ENCODE data around the gene NMNAT3. TPM values are rescaled to one million over a fixed set of nuclear protein-coding genes. Genes with fewer than 3 reads are reported as not detected.

Gene NMNAT3
- total RNA-seq, 2 experiments from 2014 or later = 0.15 TPM; not detected in 1

- H3K79me2 ChIP-seq (ENCODE audit: insufficient read depth, low read depth, low read length) = no peaks in the 10 kb centered on the region
- intact Hi-C loops (cut with micrococcal nuclease; ENCODE audit: unreplicated experiment) = no loop called here
- no peak overlapping the region for H3K27ac ChIP-seq (ENCODE audit: low read depth, low read length, poor library complexity, severe bottlenecking)
- no peak overlapping the region for H2AFZ ChIP-seq (ENCODE audit: low read length)
- H3K4me1 ChIP-seq (ENCODE audit: insufficient read depth, low read length, poor library complexity, severe bottlenecking) = peaks cover 4% of the 10 kb centered on the region
- TF ChIP-seq EZH2phosphoT487 (IDR thresholded peaks at IDR 0.05; ENCODE audit: borderline replicate concordance, low read depth, low read length) = no peak
- TF ChIP-seq CTCF (conservative IDR thresholded peaks at IDR 0.05; ENCODE audit: low read length) = no peak
- ChIA-PET POLR2A (no interaction called here), CTCF (ENCODE audit: unreplicated experiment) (no interaction called here)
- no peak for DNase-seq (ENCODE audit: low spot score)
- H3K9me2 ChIP-seq (ENCODE audit: insufficient read depth, low read length) = no peaks in the 10 kb centered on the region
- no peak overlapping the region for H3K4me3 ChIP-seq (ENCODE audit: low read depth, low read length, poor library complexity, severe bottlenecking)
- no peak overlapping the region for H3K4me2 ChIP-seq (ENCODE audit: low read length)
- BruUV-seq (replicated peaks) = no TSS peak
- H3K36me3 ChIP-seq (ENCODE audit: insufficient read depth, low read length) = no peaks in the 10 kb centered on the region
- no peaks in the 10 kb centered on the region for H4K20me1 ChIP-seq (ENCODE audit: insufficient read depth, low read length)
- no peaks in the 10 kb centered on the region for H3K9me3 ChIP-seq (ENCODE audit: low read length)
Measured at GRCh38 chr3:139523166-139523565, 154.6 kb downstream of the NMNAT3 start.

- Histone ChIP-seq H3K4me3 (ENCODE audit: low read depth, low read length, poor library complexity, severe bottlenecking) (no peak overlapping the region), H3K9me3 (ENCODE audit: low read length) (no peaks in the 10 kb centered on the region), H2AFZ (ENCODE audit: low read length) (no peak overlapping the region), H3K4me1 (ENCODE audit: insufficient read depth, low read length, poor library complexity, severe bottlenecking) (peaks cover 4% of the 10 kb centered on the region), H4K20me1 (ENCODE audit: insufficient read depth, low read length) (no peaks in the 10 kb centered on the region), H3K79me2 (ENCODE audit: insufficient read depth, low read depth, low read length) (no peaks in the 10 kb centered on the region), H3K27ac (ENCODE audit: low read depth, low read length, poor library complexity, severe bottlenecking) (no peak overlapping the region), H3K4me2 (ENCODE audit: low read length) (no peak overlapping the region), H3K36me3 (ENCODE audit: insufficient read depth, low read length) (no peaks in the 10 kb centered on the region), H3K9me2 (ENCODE audit: insufficient read depth, low read length) (no peaks in the 10 kb centered on the region)
- intact Hi-C loops (cut with micrococcal nuclease; ENCODE audit: unreplicated experiment) = no loop called here
- no TSS peak for BruUV-seq (replicated peaks)
- no peak for DNase-seq (ENCODE audit: low spot score)
- TF ChIP-seq EZH2phosphoT487 (IDR thresholded peaks at IDR 0.05; ENCODE audit: borderline replicate concordance, low read depth, low read length) = no peak
- peak; percentile 28; the same call in 1 of the 2 replicates for TF ChIP-seq CTCF (conservative IDR thresholded peaks at IDR 0.05; ENCODE audit: low read length)
- ChIA-PET POLR2A (no interaction called here), CTCF (ENCODE audit: unreplicated experiment) (no interaction called here)
Measured at GRCh38 chr3:139522421-139522820, 155.4 kb downstream of the NMNAT3 start.

GRCh38 chr3:139521816-139522215, 156.0 kb downstream of the NMNAT3 start:
- H3K4me1 ChIP-seq (ENCODE audit: insufficient read depth, low read length, poor library complexity, severe bottlenecking) = peaks cover 4% of the 10 kb centered on the region
- intact Hi-C loops (cut with micrococcal nuclease; ENCODE audit: unreplicated experiment) = no loop called here
- H3K9me3 ChIP-seq (ENCODE audit: low read length) = no peaks in the 10 kb centered on the region
- ChIA-PET POLR2A (interaction anchor here (0.5 to 0.7 kb wide), 2 partner anchors 13 to 1417 kb away, joined by 3 to 7 read pairs; no protein-coding TSS in a partner anchor), CTCF (ENCODE audit: unreplicated experiment) (interaction anchor here (0.9 kb wide), 1 partner anchor 11 kb away, joined by 3 read pairs; no protein-coding TSS in a partner anchor)
- H2AFZ ChIP-seq (ENCODE audit: low read length) = no peak overlapping the region
- DNase-seq (ENCODE audit: low spot score) = no peak
- H4K20me1 ChIP-seq (ENCODE audit: insufficient read depth, low read length) = no peaks in the 10 kb centered on the region
- no TSS peak for BruUV-seq (replicated peaks)
- H3K4me3 ChIP-seq (ENCODE audit: low read depth, low read length, poor library complexity, severe bottlenecking) = no peak overlapping the region
- H3K9me2 ChIP-seq (ENCODE audit: insufficient read depth, low read length) = no peaks in the 10 kb centered on the region
- H3K36me3 ChIP-seq (ENCODE audit: insufficient read depth, low read length) = no peaks in the 10 kb centered on the region
- no peak for TF ChIP-seq EZH2phosphoT487 (IDR thresholded peaks at IDR 0.05; ENCODE audit: borderline replicate concordance, low read depth, low read length)
- no peak for TF ChIP-seq CTCF (conservative IDR thresholded peaks at IDR 0.05; ENCODE audit: low read length)
- no peak overlapping the region for H3K27ac ChIP-seq (ENCODE audit: low read depth, low read length, poor library complexity, severe bottlenecking)
- H3K79me2 ChIP-seq (ENCODE audit: insufficient read depth, low read depth, low read length) = no peaks in the 10 kb centered on the region
- no peak overlapping the region for H3K4me2 ChIP-seq (ENCODE audit: low read length)
